Mammary epithelial cell (primary cell): ENCODE data around the gene MRPS34.

Source experiments
- CTCF ChIP-seq, 2 donors: IDR thresholded peaks in 1 of 2; conservative IDR thresholded peaks in 1 of 2; 2 replicates each; pipeline ENCODE4 v1.5.1; 2011 to 2012; ENCODE audit warnings: inconsistent platforms in 2 of 2, low read length in 2 of 2, mild to moderate bottlenecking in 2 of 2, control low read depth in 1 of 2, low read depth in 1 of 2; ENCODE audit not compliant: insufficient read depth in 1 of 2; ENCODE audit errors: extremely low read depth in 1 of 2
- EZH2 ChIP-seq: IDR thresholded peaks from 2 replicates; pipeline ENCODE4 v1.6.1; 2012; ENCODE audit warnings: low read length, inconsistent platforms, borderline replicate concordance

DNA sequence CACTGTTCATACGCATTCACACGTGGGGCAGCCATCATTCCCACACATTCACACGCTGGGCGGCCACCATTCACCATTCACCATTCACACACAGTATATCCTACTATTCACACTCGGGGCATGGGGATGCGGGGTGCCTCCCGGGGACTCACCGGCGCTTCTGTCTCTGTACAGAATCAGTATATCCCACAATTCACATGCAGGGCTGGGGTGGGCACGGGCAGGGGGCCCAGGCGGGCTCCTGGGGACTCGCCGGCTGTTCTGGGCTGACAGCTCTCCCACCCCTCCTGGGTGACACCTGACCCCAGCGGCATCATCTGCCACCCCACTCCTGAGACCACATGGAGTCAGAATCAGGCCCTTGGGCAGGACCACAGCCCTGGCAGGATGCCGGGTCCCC, 11.2 kb downstream of the MRPS34 start:
- TF ChIP-seq CTCF (conservative IDR thresholded peaks at IDR 0.05 in 1 of 2, IDR thresholded peaks at IDR 0.05 in 1 of 2; ENCODE audit: extremely low read depth in 1 of 2, insufficient read depth in 1 of 2, low read depth in 1 of 2, low read length in 2 of 2) (no peak), EZH2 (no peak)
